Measurements from ENCODE around the gene ACSS2. TPM values are rescaled to one million over a fixed set of nuclear protein-coding genes. Genes with fewer than 3 reads are reported as not detected.

The ACSS2 gene
- total RNA-seq, 4 donors from 2014 or later, result 158 to 473 (median 267) TPM

DNA sequence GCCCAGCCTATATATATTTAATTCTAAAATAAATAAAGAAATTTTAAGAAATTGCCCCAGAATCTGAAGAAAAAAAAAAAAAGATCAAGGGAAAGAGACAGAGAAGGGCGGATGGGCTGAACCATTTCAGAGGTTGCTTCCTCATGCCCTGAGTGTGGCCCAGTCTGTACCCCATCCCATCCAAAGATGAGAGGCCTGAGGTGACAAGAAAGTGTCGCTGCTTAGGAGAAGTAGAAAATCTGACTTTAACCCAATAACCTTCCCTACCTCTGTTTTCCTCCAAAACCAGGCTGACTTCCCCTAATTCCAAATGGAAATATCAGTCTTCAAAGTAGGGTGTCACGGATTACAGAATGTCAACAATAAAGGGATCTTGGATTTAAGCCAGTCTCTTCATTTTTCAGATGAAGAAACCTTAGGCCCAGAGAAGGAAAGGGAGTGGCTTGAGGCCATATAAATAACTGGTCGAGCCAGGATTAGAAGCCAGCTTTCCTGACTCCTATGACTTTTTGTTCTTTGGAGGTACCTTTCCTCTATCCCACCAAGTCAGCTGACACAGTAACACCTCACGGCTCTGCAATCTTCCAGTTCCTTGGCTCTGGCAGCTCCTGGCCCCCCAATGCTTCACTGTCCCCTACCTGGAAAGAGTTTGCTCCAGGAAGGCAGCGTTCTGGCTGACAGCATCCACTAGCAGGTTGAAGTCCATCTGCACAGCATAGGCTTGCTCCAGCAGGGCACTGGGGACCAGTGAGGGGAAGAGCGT lies 69.1 kb downstream of the ACSS2 start:
- peak in 2 of 3 donors; percentile 71 to 75 for DNase-seq
- H3K4me3 ChIP-seq, result no peak overlapping the region
- H3K36me3 ChIP-seq, result peaks cover 0 to 15% (median 0%) of the 10 kb centered on the region in 3 donors
- H3K9me3 ChIP-seq, result no peaks in the 10 kb centered on the region
- H3K4me1 ChIP-seq, result peaks cover 0 to 16% (median 0%) of the 10 kb centered on the region in 4 donors
- peak in 1 of 2 donors; percentile 13 for TF ChIP-seq POLR2A (IDR thresholded peaks at IDR 0.05)
- TF ChIP-seq, protein P1, sequence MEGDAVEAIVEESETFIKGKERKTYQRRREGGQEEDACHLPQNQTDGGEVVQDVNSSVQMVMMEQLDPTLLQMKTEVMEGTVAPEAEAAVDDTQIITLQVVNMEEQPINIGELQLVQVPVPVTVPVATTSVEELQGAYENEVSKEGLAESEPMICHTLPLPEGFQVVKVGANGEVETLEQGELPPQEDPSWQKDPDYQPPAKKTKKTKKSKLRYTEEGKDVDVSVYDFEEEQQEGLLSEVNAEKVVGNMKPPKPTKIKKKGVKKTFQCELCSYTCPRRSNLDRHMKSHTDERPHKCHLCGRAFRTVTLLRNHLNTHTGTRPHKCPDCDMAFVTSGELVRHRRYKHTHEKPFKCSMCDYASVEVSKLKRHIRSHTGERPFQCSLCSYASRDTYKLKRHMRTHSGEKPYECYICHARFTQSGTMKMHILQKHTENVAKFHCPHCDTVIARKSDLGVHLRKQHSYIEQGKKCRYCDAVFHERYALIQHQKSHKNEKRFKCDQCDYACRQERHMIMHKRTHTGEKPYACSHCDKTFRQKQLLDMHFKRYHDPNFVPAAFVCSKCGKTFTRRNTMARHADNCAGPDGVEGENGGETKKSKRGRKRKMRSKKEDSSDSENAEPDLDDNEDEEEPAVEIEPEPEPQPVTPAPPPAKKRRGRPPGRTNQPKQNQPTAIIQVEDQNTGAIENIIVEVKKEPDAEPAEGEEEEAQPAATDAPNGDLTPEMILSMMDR (IDR thresholded peaks at IDR 0.05), result no peak
- H3K27me3 ChIP-seq, result no peaks in the 10 kb centered on the region
- H3K27ac ChIP-seq, result peak overlapping the region in 3 of 4 donors; percentile 37 to 80 (median 77)

DNA sequence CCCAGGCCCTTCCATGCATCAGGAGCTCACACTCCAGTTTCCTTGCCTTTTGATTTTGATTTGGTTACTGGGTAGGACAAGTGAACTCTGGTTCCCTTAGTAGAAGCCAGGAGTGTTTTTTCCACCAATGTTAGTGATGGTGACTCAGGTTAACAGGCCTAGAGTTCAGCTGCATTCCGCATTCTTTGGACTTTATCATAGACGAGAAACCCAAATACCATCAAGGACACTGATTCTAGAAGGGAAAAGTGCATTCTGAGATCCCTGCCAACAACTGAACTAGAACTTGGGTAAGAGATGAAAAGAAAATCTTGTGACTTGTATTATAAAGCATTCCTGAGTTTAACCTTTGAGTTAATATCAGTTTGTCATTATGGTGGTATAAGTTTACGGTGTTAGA lies 70.2 kb downstream of the ACSS2 start:
- Histone ChIP-seq H3K27me3 (no peaks in the 10 kb centered on the region), H3K27ac (peak overlapping the region in 2 of 4 donors; percentile 77 to 80), H3K4me1 (peaks cover 0 to 26% (median 0%) of the 10 kb centered on the region in 4 donors), H3K4me3 (no peak overlapping the region), H3K9me3 (no peaks in the 10 kb centered on the region), H3K36me3 (peaks cover 0 to 13% (median 0%) of the 10 kb centered on the region in 3 donors)
- DNase-seq, result no peak
- TF ChIP-seq POLR2A (IDR thresholded peaks at IDR 0.05), result no peak
- TF ChIP-seq, protein P1 (IDR thresholded peaks at IDR 0.05), result no peak

- no peaks in the 10 kb centered on the region for H3K27me3 ChIP-seq
- no peaks in the 10 kb centered on the region for H3K9me3 ChIP-seq
- peaks cover 0 to 6% (median 0%) of the 10 kb centered on the region in 3 donors for H3K36me3 ChIP-seq
- peaks cover 0 to 27% (median 0%) of the 10 kb centered on the region in 4 donors for H3K4me1 ChIP-seq
- DNase-seq, result no peak
- no peak for TF ChIP-seq POLR2A (IDR thresholded peaks at IDR 0.05)
- TF ChIP-seq, protein P1 (IDR thresholded peaks at IDR 0.05), result no peak
- H3K4me3 ChIP-seq, result no peak overlapping the region
- peak overlapping the region in 1 of 4 donors; percentile 80 for H3K27ac ChIP-seq
Measured at GRCh38 chr20:34947336-34947735, 70.9 kb downstream of the ACSS2 start.

- Histone ChIP-seq H3K27ac (peak overlapping the region in 1 of 4 donors; percentile 0), H3K36me3 (no peaks in the 10 kb centered on the region), H3K27me3 (no peaks in the 10 kb centered on the region), H3K4me1 (peaks cover 0 to 27% (median 0%) of the 10 kb centered on the region in 4 donors), H3K9me3 (no peaks in the 10 kb centered on the region), H3K4me3 (no peak overlapping the region)
- no peak for DNase-seq
- TF ChIP-seq, protein P1 (IDR thresholded peaks at IDR 0.05), result no peak
- TF ChIP-seq POLR2A (IDR thresholded peaks at IDR 0.05), result no peak
Measured at GRCh38 chr20:34948030-34948429, 71.6 kb downstream of the ACSS2 start.

- Histone ChIP-seq H3K36me3 (no peaks in the 10 kb centered on the region), H3K27me3 (no peaks in the 10 kb centered on the region), H3K4me1 (peaks cover 0 to 27% (median 0%) of the 10 kb centered on the region in 4 donors), H3K27ac (peak overlapping the region in 1 of 4 donors; percentile 22), H3K4me3 (no peak overlapping the region), H3K9me3 (no peaks in the 10 kb centered on the region)
- DNase-seq, result peak in 1 of 3 donors; percentile 58
- TF ChIP-seq, protein P1 (IDR thresholded peaks at IDR 0.05), result no peak
- TF ChIP-seq POLR2A (IDR thresholded peaks at IDR 0.05), result no peak
Measured at GRCh38 chr20:34949120-34949519, 72.7 kb downstream of the ACSS2 start.

Data from Peyer's patch (tissue), 4 donors.